GM23338 (cell line): ENCODE results near the gene ZNF622. TPM values are rescaled to one million over a fixed set of nuclear protein-coding genes. Genes with fewer than 3 reads are reported as not detected.

Experiments
- ATAC-seq: fragments of 200-7000 bp; cut with Tn5 transposase; 3 replicates; pipeline ENCODE4 v1.9.1; 2020
- DNase-seq: peaks from one replicate; pipeline ENCODE4 v3.0.0-alpha.2; 2015; ENCODE audit warnings: low spot score
- H2AFZ ChIP-seq: fragments of 200-600 bp; sonication (generic); 2 replicates; pipeline ENCODE4 v1.8.0; 2016; ENCODE audit warnings: antibody characterized with exemption, mild to moderate bottlenecking, moderate library complexity
- H3F3A ChIP-seq: fragments of 200-600 bp; sonication (generic); replicated peaks from 2 replicates; pipeline ENCODE4 v1.8.0; 2017; ENCODE audit warnings: antibody characterized with exemption, mixed run types, low read depth
- H3K27ac ChIP-seq: fragments of 200-600 bp; sonication (generic); 2 replicates; pipeline ENCODE4 v1.6.1; 2016; ENCODE audit warnings: low read depth
- H3K27me3 ChIP-seq: fragments of 200-600 bp; sonication (generic); 2 replicates; pipeline ENCODE4 v1.8.0; 2016; ENCODE audit warnings: mild to moderate bottlenecking, mixed run types, moderate library complexity; ENCODE audit not compliant: insufficient read depth
- H3K36me3 ChIP-seq: fragments of 200-600 bp; sonication (generic); 2 replicates; pipeline ENCODE4 v1.8.0; 2016; ENCODE audit warnings: mild to moderate bottlenecking; ENCODE audit not compliant: insufficient read depth
- H3K4me1 ChIP-seq: fragments of 200-600 bp; sonication (generic); 2 replicates; pipeline ENCODE4 v1.8.0; 2016; ENCODE audit warnings: mild to moderate bottlenecking, moderate library complexity; ENCODE audit not compliant: insufficient read depth
- H3K4me2 ChIP-seq: fragments of 200-600 bp; sonication (generic); 2 replicates; pipeline ENCODE4 v1.7.1; 2017; ENCODE audit warnings: mixed run types
- H3K4me3 ChIP-seq: fragments of 200-600 bp; sonication (generic); 2 replicates; pipeline ENCODE4 v1.6.1; 2016; ENCODE audit warnings: mixed run types
- H3K79me2 ChIP-seq: fragments of 200-600 bp; sonication (generic); replicated peaks from 2 replicates; pipeline ENCODE4 v1.8.0; 2017; ENCODE audit warnings: mild to moderate bottlenecking; ENCODE audit not compliant: insufficient read depth
- H3K9me2 ChIP-seq: fragments of 200-600 bp; sonication (generic); 2 replicates; pipeline ENCODE4 v1.8.0; 2017; ENCODE audit not compliant: insufficient read depth
- H4K20me1 ChIP-seq: fragments of 200-600 bp; sonication (generic); replicated peaks from 2 replicates; pipeline ENCODE4 v1.8.0; 2017; ENCODE audit warnings: mild to moderate bottlenecking; ENCODE audit not compliant: insufficient read depth
- H3K27ac Mint-ChIP-seq: 2 replicates; pipeline ENCODE4 v1.8.0; 2020; ENCODE audit warnings: inconsistent platforms, mild to moderate bottlenecking, moderate library complexity, mixed read lengths
- H3K27me3 Mint-ChIP-seq: 3 replicates; pipeline ENCODE4 v1.8.0; 2022; ENCODE audit warnings: low read depth, mild to moderate bottlenecking, moderate library complexity, mixed read lengths, inconsistent platforms; ENCODE audit not compliant: insufficient read depth, poor library complexity
- H3K36me3 Mint-ChIP-seq: 3 replicates; pipeline ENCODE4 v1.8.0; 2021; ENCODE audit warnings: low read depth, mild to moderate bottlenecking, inconsistent platforms, moderate library complexity, mixed read lengths
- H3K4me1 Mint-ChIP-seq: 3 replicates; pipeline ENCODE4 v1.8.0; 2020; ENCODE audit warnings: mild to moderate bottlenecking, inconsistent platforms, mixed read lengths
- H3K4me3 Mint-ChIP-seq: 3 replicates; pipeline ENCODE4 v1.8.0; 2021; ENCODE audit warnings: moderate library complexity, mild to moderate bottlenecking, inconsistent platforms, mixed read lengths
- H3K9me3 Mint-ChIP-seq: 3 replicates; pipeline ENCODE4 v1.8.0; 2020; ENCODE audit warnings: moderate library complexity, mild to moderate bottlenecking, inconsistent platforms, mixed read lengths
- CREB1 ChIP-seq: fragments of 250-450 bp; sonication (Bioruptor Pico); IDR thresholded peaks from 2 replicates; pipeline ENCODE4 v1.5.0; 2020; ENCODE audit warnings: low read depth, mild to moderate bottlenecking, moderate library complexity
- EZH2 ChIP-seq: fragments of 200-600 bp; sonication (generic); IDR thresholded peaks from one replicate; pipeline ENCODE4 v1.8.0; 2017; ENCODE audit warnings: antibody characterized with exemption, mild to moderate bottlenecking, low read depth; ENCODE audit not compliant: unreplicated experiment
- EZH2phosphoT487 ChIP-seq: fragments of 200-600 bp; sonication (generic); IDR thresholded peaks from one replicate; pipeline ENCODE4 v1.8.1; 2018; ENCODE audit warnings: antibody characterized with exemption; ENCODE audit not compliant: unreplicated experiment
- JUNB ChIP-seq: IDR thresholded peaks from one replicate; pipeline ENCODE4 v1.6.1; 2016; ENCODE audit warnings: antibody characterized with exemption; ENCODE audit not compliant: unreplicated experiment
- NANOG ChIP-seq: IDR thresholded peaks from 2 replicates; pipeline ENCODE4 v1.6.1; 2016; ENCODE audit warnings: antibody characterized with exemption, borderline replicate concordance
- POLR2AphosphoS5 ChIP-seq: IDR thresholded peaks from 2 replicates; pipeline ENCODE4 v1.6.1; 2016; ENCODE audit warnings: antibody characterized with exemption, low read depth
- STAT1 ChIP-seq: IDR thresholded peaks from one replicate; pipeline ENCODE4 v1.6.1; 2016; ENCODE audit warnings: antibody characterized with exemption; ENCODE audit not compliant: unreplicated experiment
- ZNF114 ChIP-seq: fragments of 250-450 bp; sonication (Bioruptor Pico); IDR thresholded peaks from 2 replicates; pipeline ENCODE4 v1.5.0; 2020; ENCODE audit warnings: mild to moderate bottlenecking, moderate library complexity
- ZNF331 ChIP-seq: fragments of 250-450 bp; sonication (Bioruptor Pico); IDR thresholded peaks from 2 replicates; pipeline ENCODE4 v1.5.0; 2020; ENCODE audit warnings: low read depth, mild to moderate bottlenecking, moderate library complexity
- ZNF462 ChIP-seq: fragments of 250-450 bp; sonication (Bioruptor Pico); IDR thresholded peaks from 2 replicates; pipeline ENCODE4 v1.5.0; 2020; ENCODE audit warnings: mild to moderate bottlenecking, moderate library complexity
- polyA plus RNA-seq: library from polyadenylated mRNA; unstranded; fragments of >200 nt; fragmentation: Nextera tagmentation; extraction: Ambion mirVana; gene quantifications from 2 replicates; pipeline ENCODE4 v1.2.1, GENCODE V29; 2016
- total RNA-seq: library from RNA; depleted of rRNA; stranded (reverse); fragments of >200 nt; shearing (Covaris generic); gene quantifications from 2 replicates; pipeline ENCODE4 v1.2.3, GENCODE V29; 2014
- TF ChIP-seq, protein P1 (sequence below): IDR thresholded peaks from one replicate; pipeline ENCODE4 v1.6.1; 2018; ENCODE audit warnings: antibody characterized with exemption; ENCODE audit not compliant: unreplicated experiment

The ZNF622 gene
- total and polyA plus RNA-seq, 2 experiments from 2014 or later: 20.1 to 30.7 TPM

GRCh38 chr5:16486711-16487111 is 21.1 kb upstream of the ZNF622 start:
- Histone ChIP-seq H3K27ac (no peak overlapping the region), H4K20me1 (no peaks in the 10 kb centered on the region), H3K27me3 (no peaks in the 10 kb centered on the region), H3K36me3 (no peaks in the 10 kb centered on the region), H3K4me2 (no peak overlapping the region), H2AFZ (no peak overlapping the region), H3K79me2 (no peaks in the 10 kb centered on the region), H3K4me3 (no peak overlapping the region), H3K9me2 (no peaks in the 10 kb centered on the region), H3K4me1 (no peaks in the 10 kb centered on the region), H3F3A (no peaks in the 10 kb centered on the region)
- no peak for ATAC-seq
- no peak for DNase-seq
- Mint-ChIP-seq H3K36me3 (no peaks in the 10 kb centered on the region), H3K4me3 (no peak overlapping the region), H3K27ac (no peak overlapping the region), H3K4me1 (no peaks in the 10 kb centered on the region), H3K27me3 (peaks cover 1% of the 10 kb centered on the region), H3K9me3 (no peaks in the 10 kb centered on the region)
- TF ChIP-seq JUNB (no peak), EZH2 (no peak)

- ATAC-seq (no peak), DNase-seq (no peak)
- Mint-ChIP-seq H3K4me1 (no peaks in the 10 kb centered on the region), H3K9me3 (no peaks in the 10 kb centered on the region), H3K27ac (no peak overlapping the region), H3K36me3 (no peaks in the 10 kb centered on the region), H3K27me3 (peaks cover 1% of the 10 kb centered on the region), H3K4me3 (no peak overlapping the region)
- H3K27me3 ChIP-seq: no peaks in the 10 kb centered on the region
- no peaks in the 10 kb centered on the region for H3K9me2 ChIP-seq
- no peak overlapping the region for H3K27ac ChIP-seq
- TF ChIP-seq STAT1: no peak
- no peak for TF ChIP-seq ZNF114 (CRISPR knock-in tag)
- TF ChIP-seq NANOG: no peak
- TF ChIP-seq ZNF331 (CRISPR knock-in tag): no peak
- TF ChIP-seq, protein P1, sequence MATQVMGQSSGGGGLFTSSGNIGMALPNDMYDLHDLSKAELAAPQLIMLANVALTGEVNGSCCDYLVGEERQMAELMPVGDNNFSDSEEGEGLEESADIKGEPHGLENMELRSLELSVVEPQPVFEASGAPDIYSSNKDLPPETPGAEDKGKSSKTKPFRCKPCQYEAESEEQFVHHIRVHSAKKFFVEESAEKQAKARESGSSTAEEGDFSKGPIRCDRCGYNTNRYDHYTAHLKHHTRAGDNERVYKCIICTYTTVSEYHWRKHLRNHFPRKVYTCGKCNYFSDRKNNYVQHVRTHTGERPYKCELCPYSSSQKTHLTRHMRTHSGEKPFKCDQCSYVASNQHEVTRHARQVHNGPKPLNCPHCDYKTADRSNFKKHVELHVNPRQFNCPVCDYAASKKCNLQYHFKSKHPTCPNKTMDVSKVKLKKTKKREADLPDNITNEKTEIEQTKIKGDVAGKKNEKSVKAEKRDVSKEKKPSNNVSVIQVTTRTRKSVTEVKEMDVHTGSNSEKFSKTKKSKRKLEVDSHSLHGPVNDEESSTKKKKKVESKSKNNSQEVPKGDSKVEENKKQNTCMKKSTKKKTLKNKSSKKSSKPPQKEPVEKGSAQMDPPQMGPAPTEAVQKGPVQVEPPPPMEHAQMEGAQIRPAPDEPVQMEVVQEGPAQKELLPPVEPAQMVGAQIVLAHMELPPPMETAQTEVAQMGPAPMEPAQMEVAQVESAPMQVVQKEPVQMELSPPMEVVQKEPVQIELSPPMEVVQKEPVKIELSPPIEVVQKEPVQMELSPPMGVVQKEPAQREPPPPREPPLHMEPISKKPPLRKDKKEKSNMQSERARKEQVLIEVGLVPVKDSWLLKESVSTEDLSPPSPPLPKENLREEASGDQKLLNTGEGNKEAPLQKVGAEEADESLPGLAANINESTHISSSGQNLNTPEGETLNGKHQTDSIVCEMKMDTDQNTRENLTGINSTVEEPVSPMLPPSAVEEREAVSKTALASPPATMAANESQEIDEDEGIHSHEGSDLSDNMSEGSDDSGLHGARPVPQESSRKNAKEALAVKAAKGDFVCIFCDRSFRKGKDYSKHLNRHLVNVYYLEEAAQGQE: no peak
- no peak for TF ChIP-seq ZNF462
- TF ChIP-seq EZH2: no peak
- no peak for TF ChIP-seq CREB1 (CRISPR knock-in tag)
- no peak for TF ChIP-seq JUNB
- no peak for TF ChIP-seq EZH2phosphoT487
- TF ChIP-seq POLR2AphosphoS5: no peak
- no peaks in the 10 kb centered on the region for H4K20me1 ChIP-seq
- no peak overlapping the region for H3K4me3 ChIP-seq
- no peak overlapping the region for H2AFZ ChIP-seq
- no peak overlapping the region for H3K4me2 ChIP-seq
- no peaks in the 10 kb centered on the region for H3K36me3 ChIP-seq
- no peaks in the 10 kb centered on the region for H3K79me2 ChIP-seq
- H3K4me1 ChIP-seq: no peaks in the 10 kb centered on the region
- H3F3A ChIP-seq: no peaks in the 10 kb centered on the region
These were observed 20.1 kb upstream of the ZNF622 start for GRCh38 chr5:16485656-16486055.
